SK-N-SH (cell line): ENCODE results near the gene MTTP. TPM values are rescaled to one million over a fixed set of nuclear protein-coding genes. Genes with fewer than 3 reads are reported as not detected.

ENCODE experiments used
- CTCF ChIA-PET: fragments of 300-600, 350-600 bp; formaldehyde crosslinking; extraction: SDS; loops from one replicate; lab custom pipeline; 2021; lab: Yijun Ruan, JAX
- POLR2A ChIA-PET: fragments of 350-600 bp; sonication (Branson Sonifier 250); formaldehyde crosslinking; extraction: SDS; loops from one replicate; lab custom pipeline; 2020; ENCODE audit warnings: antibody characterized with exemption, inconsistent platforms; lab: Yijun Ruan, JAX
- DNase-seq: peaks from one replicate; pipeline ENCODE4 v3.0.0; 2012
- H2AFZ ChIP-seq: fragments of 200-600 bp; sonication (generic); 2 replicates; pipeline ENCODE4 v1.8.1; 2016; ENCODE audit warnings: antibody characterized with exemption, mild to moderate bottlenecking, low read depth
- H3F3A ChIP-seq: fragments of 200-600 bp; sonication (generic); replicated peaks from 2 replicates; pipeline ENCODE3; 2016; ENCODE audit warnings: antibody characterized with exemption, mild to moderate bottlenecking; ENCODE audit not compliant: insufficient read depth
- H3K27ac ChIP-seq, 2 experiments: fragments of 200-500 bp in 1 of 2; fragments of 200-600 bp in 1 of 2; sonication (Bioruptor generic) in 1 of 2; sonication (generic), shearing (Covaris generic) in 1 of 2; 2 replicates each; pipeline versions ENCODE4 v1.5.1 to v1.6.1; 2014 to 2016; ENCODE audit warnings: low read depth in 2 of 2, inconsistent platforms in 1 of 2, low read length in 1 of 2, mild to moderate bottlenecking in 1 of 2, mixed read lengths in 1 of 2
- H3K27me3 ChIP-seq: fragments of 200-600 bp; sonication (generic), shearing (Covaris generic); 2 replicates; pipeline ENCODE4 v1.6.1; 2016; ENCODE audit warnings: mixed run types; ENCODE audit not compliant: insufficient read depth
- H3K36me3 ChIP-seq, 2 experiments: fragments of 200-500 bp in 1 of 2; fragments of 200-600 bp in 1 of 2; sonication (Bioruptor generic) in 1 of 2; sonication (generic) in 1 of 2; replicated peaks in 1 of 2; 2 replicates each; pipeline versions ENCODE3 to v1.5.1; 2014 to 2016; ENCODE audit warnings: low read length in 1 of 2, mild to moderate bottlenecking in 1 of 2; ENCODE audit not compliant: insufficient read depth in 2 of 2, control insufficient read depth in 1 of 2
- H3K4me1 ChIP-seq, 2 experiments: fragments of 200-500 bp in 1 of 2; fragments of 200-600 bp in 1 of 2; sonication (Bioruptor generic) in 1 of 2; sonication (generic), shearing (Covaris generic) in 1 of 2; 2 replicates each; pipeline versions ENCODE4 v1.5.1 to v1.6.1; 2014 to 2016; ENCODE audit warnings: low read depth in 1 of 2, low read length in 1 of 2, mixed run types in 1 of 2; ENCODE audit not compliant: insufficient read depth in 2 of 2, control insufficient read depth in 1 of 2
- H3K4me2 ChIP-seq: fragments of 200-600 bp; sonication (generic), shearing (Covaris generic); 2 replicates; pipeline ENCODE4 v1.6.1; 2017; ENCODE audit warnings: mixed run types
- H3K4me3 ChIP-seq, 2 experiments: fragments of 200-500 bp in 1 of 2; fragments of 200-600 bp in 1 of 2; sonication (Bioruptor generic) in 1 of 2; sonication (generic), shearing (Covaris generic) in 1 of 2; 2 replicates each; pipeline versions ENCODE4 v1.5.1 to v1.8.1; 2014 to 2016; ENCODE audit warnings: low read depth in 2 of 2, inconsistent platforms in 1 of 2, low read length in 1 of 2, mild to moderate bottlenecking in 1 of 2, mixed read lengths in 1 of 2, moderate library complexity in 1 of 2
- H3K79me2 ChIP-seq: fragments of 200-600 bp; sonication (generic); 2 replicates; pipeline ENCODE4 v1.8.1; 2017; ENCODE audit warnings: mild to moderate bottlenecking; ENCODE audit not compliant: insufficient read depth
- H3K9ac ChIP-seq: fragments of 200-600 bp; sonication (generic); 2 replicates; pipeline ENCODE4 v1.6.1; 2017; ENCODE audit warnings: mixed run types
- H3K9me2 ChIP-seq: fragments of 200-600 bp; sonication (generic); 2 replicates; pipeline ENCODE4 v1.6.1; 2017; ENCODE audit warnings: mixed run types
- H3K9me3 ChIP-seq: fragments of 200-600 bp; sonication (generic); 2 replicates; pipeline ENCODE4 v1.6.1; 2017; ENCODE audit warnings: mixed run types, mild to moderate bottlenecking, moderate library complexity
- H4K20me1 ChIP-seq: fragments of 200-600 bp; sonication (generic); 2 replicates; pipeline ENCODE4 v1.6.1; 2017; ENCODE audit warnings: mild to moderate bottlenecking, mixed run types; ENCODE audit not compliant: insufficient read depth
- CHD2 ChIP-seq: fragments of 150-350 bp; IDR thresholded peaks from 2 replicates; pipeline ENCODE4 v1.6.1; 2018; ENCODE audit warnings: low read length; ENCODE audit not compliant: partially characterized antibody
- CTCF ChIP-seq: fragments of 200-600 bp; sonication (generic); IDR thresholded peaks from 2 replicates; pipeline ENCODE4 v1.6.1; 2017; ENCODE audit warnings: antibody characterized with exemption, mild to moderate bottlenecking, moderate library complexity
- ELF1 ChIP-seq: IDR thresholded peaks from 2 replicates; pipeline ENCODE4 v1.4.0; 2012
- EP300 ChIP-seq, 2 experiments: IDR thresholded peaks; 2 replicates each; pipeline versions ENCODE4 v1.4.0 to v1.6.1; 2012; ENCODE audit warnings: borderline replicate concordance in 1 of 2, low read depth in 1 of 2, low read length in 1 of 2
- EZH2phosphoT487 ChIP-seq: fragments of 200-600 bp; sonication (generic); IDR thresholded peaks from 2 replicates; pipeline ENCODE4 v1.6.1; 2017; ENCODE audit warnings: low read depth, mixed run types, mild to moderate bottlenecking, antibody characterized with exemption, moderate library complexity, borderline replicate concordance
- GABPA ChIP-seq: IDR thresholded peaks from 2 replicates; pipeline ENCODE4 v1.4.0; 2012; ENCODE audit warnings: low read depth, mild to moderate bottlenecking
- IRF3 ChIP-seq: fragments of 150-350 bp; IDR thresholded peaks from 2 replicates; pipeline ENCODE4 v1.6.1; 2016; ENCODE audit warnings: mild to moderate bottlenecking, low read depth, low read length
- MEF2A ChIP-seq: IDR thresholded peaks from 2 replicates; pipeline ENCODE4 v1.4.0; 2012; ENCODE audit warnings: low read depth, borderline replicate concordance
- NRF1 ChIP-seq: IDR thresholded peaks from 2 replicates; pipeline ENCODE4 v1.6.1; 2012; ENCODE audit warnings: low read depth, mild to moderate bottlenecking, low read length
- RAD21 ChIP-seq: IDR thresholded peaks from 2 replicates; pipeline ENCODE4 v1.6.1; 2012; ENCODE audit warnings: mild to moderate bottlenecking, low read length
- RFX5 ChIP-seq: IDR thresholded peaks from 2 replicates; pipeline ENCODE4 v1.6.1; 2012; ENCODE audit warnings: mild to moderate bottlenecking, improper control_type of control experiment, low read length
- TAF1 ChIP-seq: IDR thresholded peaks from 2 replicates; pipeline ENCODE4 v1.6.1; 2012; ENCODE audit warnings: low read depth, mild to moderate bottlenecking, low read length, moderate library complexity, borderline replicate concordance
- TEAD4 ChIP-seq: IDR thresholded peaks from 2 replicates; pipeline ENCODE4 v1.4.0; 2012; ENCODE audit warnings: mild to moderate bottlenecking, borderline replicate concordance; ENCODE audit not compliant: insufficient read depth
- WGBS: methylation state at CpG from one replicate; pipeline ENCODE4 v1.1.6; 2017; ENCODE audit warnings: low lambda C conversion rate; 5-methylcytosine and 5-hydroxymethylcytosine counted together
- polyA plus RNA-seq, 3 experiments: library from polyadenylated mRNA; depleted of rRNA; stranded (reverse); fragments of >200 nt; gene quantifications; 2 replicates each; pipeline ENCODE4 v1.2.3, GENCODE V29; 2012
- TF ChIP-seq, protein P1 (sequence below): IDR thresholded peaks from 2 replicates; pipeline ENCODE4 v1.4.0; 2012; ENCODE audit warnings: low read depth, borderline replicate concordance
- TF ChIP-seq, protein P2 (sequence below): IDR thresholded peaks from 2 replicates; pipeline ENCODE4 v1.4.0; 2012; ENCODE audit warnings: low read depth

MTTP gene
- polyA plus RNA-seq, 1 of the 3 experiments (the other 2 are of a cell fraction): not detected

GRCh38 chr4:99612281-99612680, 37.7 kb downstream of the MTTP start:
- no peak overlapping the region for H3K4me3 ChIP-seq
- H4K20me1 ChIP-seq: no peaks in the 10 kb centered on the region
- CTCF ChIA-PET: no interaction called here
- TF ChIP-seq ELF1: no peak
- TF ChIP-seq IRF3: no peak
- no peak for TF ChIP-seq EP300 (IDR thresholded peaks at IDR 0.05; ENCODE audit: borderline replicate concordance in 1 of 2, low read depth in 1 of 2, low read length in 1 of 2)
- TF ChIP-seq TEAD4: no peak
- TF ChIP-seq CTCF: no peak
- TF ChIP-seq CHD2: no peak
- TF ChIP-seq TAF1: no peak
- no peak for TF ChIP-seq GABPA
- TF ChIP-seq, protein P1, sequence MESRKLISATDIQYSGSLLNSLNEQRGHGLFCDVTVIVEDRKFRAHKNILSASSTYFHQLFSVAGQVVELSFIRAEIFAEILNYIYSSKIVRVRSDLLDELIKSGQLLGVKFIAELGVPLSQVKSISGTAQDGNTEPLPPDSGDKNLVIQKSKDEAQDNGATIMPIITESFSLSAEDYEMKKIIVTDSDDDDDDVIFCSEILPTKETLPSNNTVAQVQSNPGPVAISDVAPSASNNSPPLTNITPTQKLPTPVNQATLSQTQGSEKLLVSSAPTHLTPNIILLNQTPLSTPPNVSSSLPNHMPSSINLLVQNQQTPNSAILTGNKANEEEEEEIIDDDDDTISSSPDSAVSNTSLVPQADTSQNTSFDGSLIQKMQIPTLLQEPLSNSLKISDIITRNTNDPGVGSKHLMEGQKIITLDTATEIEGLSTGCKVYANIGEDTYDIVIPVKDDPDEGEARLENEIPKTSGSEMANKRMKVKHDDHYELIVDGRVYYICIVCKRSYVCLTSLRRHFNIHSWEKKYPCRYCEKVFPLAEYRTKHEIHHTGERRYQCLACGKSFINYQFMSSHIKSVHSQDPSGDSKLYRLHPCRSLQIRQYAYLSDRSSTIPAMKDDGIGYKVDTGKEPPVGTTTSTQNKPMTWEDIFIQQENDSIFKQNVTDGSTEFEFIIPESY: no peak
- TF ChIP-seq, protein P2, sequence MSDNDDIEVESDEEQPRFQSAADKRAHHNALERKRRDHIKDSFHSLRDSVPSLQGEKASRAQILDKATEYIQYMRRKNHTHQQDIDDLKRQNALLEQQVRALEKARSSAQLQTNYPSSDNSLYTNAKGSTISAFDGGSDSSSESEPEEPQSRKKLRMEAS: no peak
- no peaks in the 10 kb centered on the region for H3K36me3 ChIP-seq
- POLR2A ChIA-PET: no interaction called here
- no peaks in the 10 kb centered on the region for H3K9me2 ChIP-seq
- 28% methylated on average over 3 of the region's 3 CpGs for WGBS
- H3K4me2 ChIP-seq: no peak overlapping the region
- peaks cover 0 to 3% of the 10 kb centered on the region in 2 experiments; a peak in 1 of 4 replicates for H3K4me1 ChIP-seq
- H3K79me2 ChIP-seq: no peaks in the 10 kb centered on the region
- H3K9me3 ChIP-seq: no peaks in the 10 kb centered on the region
- H2AFZ ChIP-seq: no peak overlapping the region
- no peaks in the 10 kb centered on the region for H3K27me3 ChIP-seq
- no peak overlapping the region for H3K9ac ChIP-seq
- no peak for DNase-seq
- H3F3A ChIP-seq: no peaks in the 10 kb centered on the region
- no peak overlapping the region for H3K27ac ChIP-seq

- H3K9ac ChIP-seq: no peak overlapping the region
- no peak overlapping the region for H2AFZ ChIP-seq
- H3K4me3 ChIP-seq: no peak overlapping the region
- no peaks in the 10 kb centered on the region for H3F3A ChIP-seq
- no peaks in the 10 kb centered on the region for H3K9me2 ChIP-seq
- no peak for DNase-seq
- ChIA-PET CTCF (no interaction called here), POLR2A (no interaction called here)
- TF ChIP-seq RAD21: no peak
- TF ChIP-seq RFX5: no peak
- no peak for TF ChIP-seq NRF1
- TF ChIP-seq MEF2A: no peak
- TF ChIP-seq CTCF: no peak
- TF ChIP-seq TEAD4: no peak
- no peak for TF ChIP-seq EZH2phosphoT487
- H3K4me1 ChIP-seq: peaks cover 0 to 3% of the 10 kb centered on the region in 2 experiments; a peak in 1 of 4 replicates
- H3K27me3 ChIP-seq: no peaks in the 10 kb centered on the region
- H3K9me3 ChIP-seq: no peaks in the 10 kb centered on the region
- H4K20me1 ChIP-seq: no peaks in the 10 kb centered on the region
- H3K4me2 ChIP-seq: no peak overlapping the region
- H3K27ac ChIP-seq: no peak overlapping the region
- H3K79me2 ChIP-seq: no peaks in the 10 kb centered on the region
- no peaks in the 10 kb centered on the region for H3K36me3 ChIP-seq
- 63% methylated on average over 3 of the region's 5 CpGs for WGBS
Observed at GRCh38 chr4:99612704-99613103, 38.1 kb downstream of the MTTP start.
